Measurements from ENCODE around the gene CD8B2. TPM values are rescaled to one million over a fixed set of nuclear protein-coding genes. Genes with fewer than 3 reads are reported as not detected.
"Not testable (repeated sequence)": the region's sequence is repeated elsewhere in the genome, so short reads cannot be mapped to it uniquely, and the experiment has no call there.

Gene CD8B2
- total RNA-seq (2021): 0.09 TPM in 1 of 3 replicates, not detected in the others
- Bru-seq, nascent RNA: percentile 4 among the genes with signal in this experiment
- long read RNA-seq, experiment 1: 0 reads
- long read RNA-seq, experiment 2: 0 reads
- long read RNA-seq, experiment 3: 0 reads

- H3K4me1 Mint-ChIP-seq, H3K36me3 Mint-ChIP-seq, CTCF ChIA-PET, H3K9me3 Mint-ChIP-seq, POLR2A ChIA-PET, H3K27ac Mint-ChIP-seq: not testable (repeated sequence)
- H3K27me3 Mint-ChIP-seq (ENCODE audit: low read depth): peaks cover 23% of the 10 kb centered on the region
- peak within 1 kb of the TSS; percentile 54 for H3K4me3 Mint-ChIP-seq
- peak; percentile 70 for ATAC-seq
- peak; percentile 44 for DNase-seq (ENCODE audit: low spot score)
Measured at GRCh38 chr2:106486551-106487385, at the start of gene CD8B2. Gene CD8B2, plus strand, starts transcription at chr2:106487364. Its CDS starts 63 bp downstream, at chr2:106487427.

- ATAC-seq: peak; percentile 65
- H3K27me3 Mint-ChIP-seq (ENCODE audit: low read depth); H3K9me3 Mint-ChIP-seq; H3K36me3 Mint-ChIP-seq; H3K4me3 Mint-ChIP-seq; H3K27ac Mint-ChIP-seq; POLR2A ChIA-PET; H3K4me1 Mint-ChIP-seq: not testable (repeated sequence)
- CTCF ChIA-PET: interaction anchor here (0.7 to 1.1 kb wide), 4 partner anchors 81 to 357 kb away, joined by 3 to 7 read pairs (median 3); no protein-coding TSS in a partner anchor
- peak; percentile 49 for DNase-seq (ENCODE audit: low spot score)
Measured at GRCh38 chr2:106461882-106462281, 25.3 kb upstream of the CD8B2 start.

GRCh38 chr2:106467516-106467915, 19.6 kb upstream of the CD8B2 start:
- H3K4me3 Mint-ChIP-seq; H3K4me1 Mint-ChIP-seq; H3K27ac Mint-ChIP-seq; CTCF ChIA-PET; H3K9me3 Mint-ChIP-seq; H3K36me3 Mint-ChIP-seq; H3K27me3 Mint-ChIP-seq (ENCODE audit: low read depth); ATAC-seq; DNase-seq (ENCODE audit: low spot score); POLR2A ChIA-PET: not testable (repeated sequence)

- ATAC-seq; CTCF ChIA-PET; H3K4me1 Mint-ChIP-seq; POLR2A ChIA-PET; H3K4me3 Mint-ChIP-seq; H3K27ac Mint-ChIP-seq; DNase-seq (ENCODE audit: low spot score); H3K9me3 Mint-ChIP-seq; H3K27me3 Mint-ChIP-seq (ENCODE audit: low read depth); H3K36me3 Mint-ChIP-seq: not testable (repeated sequence)
Measured at GRCh38 chr2:106468107-106468506, 19.1 kb upstream of the CD8B2 start, which contains the start of gene RGPD3. Gene RGPD3, minus strand, starts transcription at chr2:106468413. Its CDS starts 125 bp downstream, at chr2:106468288.

GRCh38 chr2:106470658-106471057, 16.5 kb upstream of the CD8B2 start:
- ATAC-seq (peak; percentile 82), DNase-seq (ENCODE audit: low spot score) (peak; percentile 76)
- H3K9me3 Mint-ChIP-seq; H3K4me3 Mint-ChIP-seq; CTCF ChIA-PET; POLR2A ChIA-PET; H3K4me1 Mint-ChIP-seq; H3K36me3 Mint-ChIP-seq; H3K27ac Mint-ChIP-seq; H3K27me3 Mint-ChIP-seq (ENCODE audit: low read depth): not testable (repeated sequence)

GRCh38 chr2:106477647-106478046, 9.5 kb upstream of the CD8B2 start:
- H3K27ac Mint-ChIP-seq; H3K9me3 Mint-ChIP-seq; ATAC-seq; DNase-seq (ENCODE audit: low spot score); H3K36me3 Mint-ChIP-seq; H3K4me3 Mint-ChIP-seq; POLR2A ChIA-PET; H3K4me1 Mint-ChIP-seq; H3K27me3 Mint-ChIP-seq (ENCODE audit: low read depth); CTCF ChIA-PET: not testable (repeated sequence)

GRCh38 chr2:106479563-106479962, 7.6 kb upstream of the CD8B2 start:
- ATAC-seq; DNase-seq (ENCODE audit: low spot score); H3K27ac Mint-ChIP-seq; H3K9me3 Mint-ChIP-seq; H3K27me3 Mint-ChIP-seq (ENCODE audit: low read depth); H3K4me3 Mint-ChIP-seq; H3K36me3 Mint-ChIP-seq; H3K4me1 Mint-ChIP-seq; CTCF ChIA-PET: not testable (repeated sequence)
- POLR2A ChIA-PET: interaction anchor here (0.5 kb wide), 1 partner anchor 36 kb away, joined by 3 read pairs; no protein-coding TSS in a partner anchor

GRCh38 chr2:106487386-106488191, 425 bp downstream of the CD8B2 start:
- H3K36me3 Mint-ChIP-seq, H3K27ac Mint-ChIP-seq, H3K9me3 Mint-ChIP-seq, CTCF ChIA-PET, H3K4me1 Mint-ChIP-seq, POLR2A ChIA-PET: not testable (repeated sequence)
- Mint-ChIP-seq H3K27me3 (ENCODE audit: low read depth) (peaks cover 23% of the 10 kb centered on the region), H3K4me3 (peak overlapping the region; percentile 39)
- DNase-seq (ENCODE audit: low spot score): peak; percentile 61
- peak; percentile 80 for ATAC-seq

- peaks cover 23% of the 10 kb centered on the region for H3K27me3 Mint-ChIP-seq (ENCODE audit: low read depth)
- H3K4me1 Mint-ChIP-seq; H3K4me3 Mint-ChIP-seq; CTCF ChIA-PET; H3K27ac Mint-ChIP-seq; DNase-seq (ENCODE audit: low spot score); ATAC-seq; H3K9me3 Mint-ChIP-seq; POLR2A ChIA-PET; H3K36me3 Mint-ChIP-seq: not testable (repeated sequence)
Measured at GRCh38 chr2:106489701-106490100, 2.5 kb downstream of the CD8B2 start.

GRCh38 chr2:106492399-106492798, 5.2 kb downstream of the CD8B2 start:
- ATAC-seq: peak; percentile 75
- H3K27me3 Mint-ChIP-seq (ENCODE audit: low read depth); H3K9me3 Mint-ChIP-seq; CTCF ChIA-PET; H3K27ac Mint-ChIP-seq; H3K4me1 Mint-ChIP-seq; H3K4me3 Mint-ChIP-seq; H3K36me3 Mint-ChIP-seq; DNase-seq (ENCODE audit: low spot score); POLR2A ChIA-PET: not testable (repeated sequence)

- H3K27me3 Mint-ChIP-seq (ENCODE audit: low read depth); POLR2A ChIA-PET; H3K9me3 Mint-ChIP-seq; H3K36me3 Mint-ChIP-seq; H3K4me3 Mint-ChIP-seq; H3K4me1 Mint-ChIP-seq; DNase-seq (ENCODE audit: low spot score); H3K27ac Mint-ChIP-seq; CTCF ChIA-PET: not testable (repeated sequence)
- peak; percentile 82 for ATAC-seq
Measured at GRCh38 chr2:106492913-106493312, 5.7 kb downstream of the CD8B2 start.

GRCh38 chr2:106498549-106498948, 11.4 kb downstream of the CD8B2 start:
- H3K36me3 Mint-ChIP-seq; POLR2A ChIA-PET; H3K27ac Mint-ChIP-seq; H3K4me1 Mint-ChIP-seq; H3K27me3 Mint-ChIP-seq (ENCODE audit: low read depth); H3K4me3 Mint-ChIP-seq; CTCF ChIA-PET; H3K9me3 Mint-ChIP-seq; ATAC-seq; DNase-seq (ENCODE audit: low spot score): not testable (repeated sequence)
